Measurements from ENCODE around the gene CHP2.
"Not testable (repeated sequence)": the region's sequence is repeated elsewhere in the genome, so short reads cannot be mapped to it uniquely, and the experiment has no call there.

The CHP2 gene

GRCh38 chr16:23712976-23713375 lies 41.9 kb upstream of the CHP2 start, which contains the start of gene ERN2:
Gene ERN2 (minus strand): TSS chr16:23713222. CDS start chr16:23713187, 35 bp downstream.
- TF ChIP-seq ZFX (IDR thresholded peaks at IDR 0.05) (no peak), CTCF (conservative IDR thresholded peaks at IDR 0.05) (no peak)
- H3K27ac ChIP-seq = no peak within 1 kb of the TSS

GRCh38 chr16:23716484-23716883 lies 38.3 kb upstream of the CHP2 start:
- H3K27ac ChIP-seq = no peak overlapping the region
- TF ChIP-seq CTCF (conservative IDR thresholded peaks at IDR 0.05) = no peak

- not testable (repeated sequence) for H3K27ac ChIP-seq
These were observed 32.1 kb upstream of the CHP2 start for GRCh38 chr16:23722613-23723240.

GRCh38 chr16:23724096-23724784 lies 30.6 kb upstream of the CHP2 start:
- TF ChIP-seq ZFX (IDR thresholded peaks at IDR 0.05) = no peak
- TF ChIP-seq CTCF (conservative IDR thresholded peaks at IDR 0.05) = no peak
- no peak overlapping the region for H3K27ac ChIP-seq

- no peak overlapping the region for H3K27ac ChIP-seq
- TF ChIP-seq ZFX (IDR thresholded peaks at IDR 0.05) (no peak), CTCF (conservative IDR thresholded peaks at IDR 0.05) (no peak)
These were observed 30.1 kb upstream of the CHP2 start for GRCh38 chr16:23724785-23725131.

- H3K27ac ChIP-seq = no peak overlapping the region
- no peak for TF ChIP-seq CTCF (conservative IDR thresholded peaks at IDR 0.05)
- no peak for TF ChIP-seq ZFX (IDR thresholded peaks at IDR 0.05)
These were observed 28.1 kb upstream of the CHP2 start for GRCh38 chr16:23726710-23727109.

- no peak overlapping the region for H3K27ac ChIP-seq
- no peak for TF ChIP-seq ZFX (IDR thresholded peaks at IDR 0.05)
- peak; percentile 67 for TF ChIP-seq CTCF (conservative IDR thresholded peaks at IDR 0.05)
These were observed 26.7 kb upstream of the CHP2 start for GRCh38 chr16:23728112-23728477.
